Stomach (tissue), 9 donors: ENCODE results near the gene ITGAL. TPM values are rescaled to one million over a fixed set of nuclear protein-coding genes. Genes with fewer than 3 reads are reported as not detected.
A peak's percentile ranks its signal among the peaks of the same experiment; 100 is the strongest.
"Not testable (repeated sequence)": the region's sequence is repeated elsewhere in the genome, so short reads cannot be mapped to it uniquely, and the experiment has no call there.

Experiments
- DNase-seq, 2 donors: peaks; one replicate each; pipeline versions ENCODE4 v3.0.0 to v3.0.0-alpha.2; 2013 to 2019
- H3K27ac ChIP-seq, 5 donors: fragments of 200-600 bp in 4 of 5; sonication (generic) in 4 of 5; one replicate each; pipeline ENCODE4 v1.5.1; 2013 to 2019; ENCODE audit warnings: mild to moderate bottlenecking in 1 of 5, moderate library complexity in 1 of 5
- H3K27me3 ChIP-seq, 3 donors: fragments of 200-600 bp; sonication (generic); one replicate each; pipeline ENCODE4 v1.5.1; 2017 to 2019; ENCODE audit warnings: mixed run types in 1 of 3
- H3K36me3 ChIP-seq, 4 donors: fragments of 200-600 bp; sonication (generic); 1 replicate in 3 of 4; 2 replicates in 1 of 4; pipeline ENCODE4 v1.5.1; 2016 to 2019
- H3K4me1 ChIP-seq, 4 donors: fragments of 200-600 bp; sonication (generic); one replicate each; pipeline ENCODE4 v1.5.1; 2016 to 2019
- H3K4me3 ChIP-seq, 4 donors: fragments of 200-600 bp; sonication (generic) in 3 of 4; one replicate each; pipeline ENCODE4 v1.5.1; 2016 to 2019; ENCODE audit warnings: mild to moderate bottlenecking in 1 of 4
- H3K9me3 ChIP-seq, 4 donors: fragments of 200-600 bp; sonication (generic); one replicate each; pipeline ENCODE4 v1.5.1; 2016 to 2019
- CTCF ChIP-seq, 7 experiments: fragments of 450-650 bp in 4 of 7; fragments of 200-600 bp in 3 of 7; sonication (generic) in 3 of 7; IDR thresholded peaks; one replicate each; pipeline ENCODE4 v1.5.1; 2016 to 2019; ENCODE audit warnings: antibody characterized with exemption in 7 of 7, control low read depth in 2 of 7, mild to moderate bottlenecking in 1 of 7
- EP300 ChIP-seq: sonication (generic); formaldehyde crosslinking; IDR thresholded peaks from one replicate; pipeline ENCODE4 v1.6.1; 2017; ENCODE audit warnings: antibody characterized with exemption
- POLR2A ChIP-seq, 4 donors: fragments of 450-650 bp; IDR thresholded peaks; one replicate each; pipeline ENCODE4 v1.6.1; 2016; ENCODE audit warnings: antibody characterized with exemption in 4 of 4, control low read depth in 2 of 4, mild to moderate bottlenecking in 1 of 4, moderate library complexity in 1 of 4
- POLR2AphosphoS5 ChIP-seq, 3 donors: sonication (generic); formaldehyde crosslinking; IDR thresholded peaks; one replicate each; pipeline ENCODE4 v1.6.1; 2016; ENCODE audit warnings: antibody characterized with exemption in 3 of 3
- WGBS, 5 donors: extraction: QIAGEN DNeasy Blood & Tissue Kit in 3 of 5; methylation state at CpG; one replicate each; pipeline versions ENCODE4 v1.1.5 to v1.1.7; 2013 to 2018; 5-methylcytosine and 5-hydroxymethylcytosine counted together
- intact Hi-C: fragments of 100-400 bp; cut with DNase I; formaldehyde crosslinking; loops from one replicate; pipeline ENCODE4 v1.15.1; 2023; ENCODE audit warnings: low total_unique reads
- polyA plus RNA-seq, 3 donors: library from polyadenylated mRNA; stranded (reverse); fragments of 200-250 nt; gene quantifications; one replicate each; pipeline ENCODE4 v1.2.3, GENCODE V29; 2013
- total RNA-seq, 5 donors: library from RNA; depleted of rRNA; stranded (reverse); fragments of >200 nt; gene quantifications; one replicate each; pipeline versions ENCODE4 v1.1.0 to v1.2.3, GENCODE V29; 2014 to 2016
- donor health status: healthy with polysubstance abuse.
- donor health status: Bipolar disorder and iron deficiency.
- donor health status: healthy.

The ITGAL gene
- total and polyA plus RNA-seq, 8 donors: 1.2 to 256 (median 6.8) TPM

GRCh38 chr16:30459456-30459855 lies 13.1 kb upstream of the ITGAL start:
- no peak for TF ChIP-seq EP300
- no peak for TF ChIP-seq POLR2A (IDR thresholded peaks at IDR 0.05)
- TF ChIP-seq POLR2AphosphoS5 (IDR thresholded peaks at IDR 0.05): no peak
- TF ChIP-seq CTCF (IDR thresholded peaks at IDR 0.05): no peak

GRCh38 chr16:30461426-30461825 lies 11.1 kb upstream of the ITGAL start:
- H3K27me3 ChIP-seq, H3K4me1 ChIP-seq, H3K36me3 ChIP-seq, H3K9me3 ChIP-seq, DNase-seq, H3K27ac ChIP-seq, intact Hi-C loops, H3K4me3 ChIP-seq: not testable (repeated sequence)
- 84 to 93% (median 90%) methylated on average over 5 of the region's 5 CpGs for WGBS, 5 donors

More at GRCh38 chr16:30459456-30459855, 13.1 kb upstream of the ITGAL start:
- 85 to 92% (median 87%) methylated on average over 11 of the region's 11 CpGs for WGBS, 5 donors
- H3K4me3 ChIP-seq: no peak overlapping the region
- intact Hi-C loops: no loop called here
- peaks cover 0 to 3% (median 0%) of the 10 kb centered on the region in 4 donors for H3K4me1 ChIP-seq
- no peak for DNase-seq
- H3K27me3 ChIP-seq: no peaks in the 10 kb centered on the region
- no peaks in the 10 kb centered on the region for H3K36me3 ChIP-seq
- H3K9me3 ChIP-seq: no peaks in the 10 kb centered on the region
- peak overlapping the region in 1 of 5 donors; percentile 50 for H3K27ac ChIP-seq

GRCh38 chr16:30464078-30464477 lies 8.5 kb upstream of the ITGAL start:
- Histone ChIP-seq H3K4me3 (no peak overlapping the region), H3K36me3 (no peaks in the 10 kb centered on the region), H3K27me3 (no peaks in the 10 kb centered on the region), H3K9me3 (no peaks in the 10 kb centered on the region), H3K27ac (no peak overlapping the region), H3K4me1 (peaks cover 0 to 1% (median 0%) of the 10 kb centered on the region in 4 donors)
- DNase-seq: no peak
- intact Hi-C loops: no loop called here
- WGBS, 5 donors: 86 to 96% (median 94%) methylated on average over 7 of the region's 7 CpGs
- TF ChIP-seq POLR2AphosphoS5 (IDR thresholded peaks at IDR 0.05) (no peak), EP300 (no peak), POLR2A (IDR thresholded peaks at IDR 0.05) (no peak), CTCF (IDR thresholded peaks at IDR 0.05) (no peak)

GRCh38 chr16:30470170-30470512 lies 2.4 kb upstream of the ITGAL start:
- WGBS, 5 donors: 73 to 88% (median 83%) methylated on average over 3 of the region's 3 CpGs

More at GRCh38 chr16:30470170-30470512, 2.4 kb upstream of the ITGAL start:
- H3K4me1 ChIP-seq: peaks cover 0 to 7% (median 3%) of the 10 kb centered on the region in 4 donors
- H3K27me3 ChIP-seq: peaks cover 0 to 30% (median 11%) of the 10 kb centered on the region in 3 donors
- H3K9me3 ChIP-seq: no peaks in the 10 kb centered on the region
- H3K27ac ChIP-seq: peak overlapping the region in 2 of 5 donors; percentile 46 to 78
- TF ChIP-seq POLR2AphosphoS5 (IDR thresholded peaks at IDR 0.05) (no peak), EP300 (no peak), CTCF (IDR thresholded peaks at IDR 0.05) (no peak), POLR2A (IDR thresholded peaks at IDR 0.05) (no peak)
- no peaks in the 10 kb centered on the region for H3K36me3 ChIP-seq
- no peak for DNase-seq
- intact Hi-C loops: no loop called here
- H3K4me3 ChIP-seq: no peak overlapping the region
